H9 (cell line): ENCODE measurements around the gene MVD. TPM values are rescaled to one million over a fixed set of nuclear protein-coding genes. Genes with fewer than 3 reads are reported as not detected.

Experiments
- DNase-seq: peaks from one replicate; pipeline ENCODE4 v3.0.0-alpha.2; 2017
- H2AFZ ChIP-seq: one replicate; pipeline ENCODE4 v1.6.1; 2013; ENCODE audit warnings: mild to moderate bottlenecking, low read length, control low read depth, moderate library complexity
- H2AK5ac ChIP-seq: 2 replicates; pipeline ENCODE4 v1.6.1; 2013; ENCODE audit warnings: low read length, control low read depth, mixed read lengths; ENCODE audit not compliant: insufficient read length
- H2BK120ac ChIP-seq: one replicate; pipeline ENCODE4 v1.6.1; 2013; ENCODE audit warnings: low read depth, mild to moderate bottlenecking, low read length, control low read depth, inconsistent platforms; ENCODE audit not compliant: poor library complexity, severe bottlenecking
- H2BK12ac ChIP-seq: 2 replicates; pipeline ENCODE4 v1.6.1; 2013; ENCODE audit warnings: low read length, control low read depth, mixed read lengths, low read depth; ENCODE audit not compliant: insufficient read length
- H2BK15ac ChIP-seq: 2 replicates; pipeline ENCODE4 v1.6.1; 2013; ENCODE audit warnings: low read depth, low read length, control low read depth
- H2BK20ac ChIP-seq: one replicate; pipeline ENCODE4 v1.6.1; 2013; ENCODE audit warnings: low read depth, mild to moderate bottlenecking, low read length, control low read depth, inconsistent platforms; ENCODE audit not compliant: poor library complexity, severe bottlenecking
- H2BK5ac ChIP-seq: 2 replicates; pipeline ENCODE4 v1.6.1; 2013; ENCODE audit warnings: low read length, control low read depth, mixed read lengths; ENCODE audit not compliant: insufficient read length
- H3K14ac ChIP-seq: 2 replicates; pipeline ENCODE4 v1.6.1; 2013; ENCODE audit warnings: low read length, control low read depth; ENCODE audit not compliant: insufficient read depth
- H3K18ac ChIP-seq: 2 replicates; pipeline ENCODE4 v1.6.1; 2013; ENCODE audit warnings: low read depth, mild to moderate bottlenecking, mixed read lengths, low read length, control low read depth; ENCODE audit not compliant: insufficient read length
- H3K23ac ChIP-seq: 2 replicates; pipeline ENCODE4 v1.6.1; 2013; ENCODE audit warnings: low read length, control low read depth, mixed read lengths, low read depth; ENCODE audit not compliant: insufficient read length
- H3K23me2 ChIP-seq: 2 replicates; pipeline ENCODE4 v1.6.1; 2013; ENCODE audit warnings: low read depth, mild to moderate bottlenecking, mixed read lengths, low read length, control low read depth; ENCODE audit not compliant: insufficient read length, poor library complexity, severe bottlenecking
- H3K27ac ChIP-seq: 2 replicates; pipeline ENCODE4 v1.5.1; 2013; ENCODE audit warnings: low read length, control low read depth, mixed read lengths, low read depth; ENCODE audit not compliant: insufficient read length
- H3K27me3 ChIP-seq: 2 replicates; pipeline ENCODE4 v1.6.1; 2013; ENCODE audit warnings: low read length, control low read depth, inconsistent platforms; ENCODE audit not compliant: insufficient read depth
- H3K4ac ChIP-seq: 2 replicates; pipeline ENCODE4 v1.6.1; 2013; ENCODE audit warnings: low read depth, mild to moderate bottlenecking, control low read depth, inconsistent platforms, low read length, moderate library complexity
- H3K4me1 ChIP-seq: 2 replicates; pipeline ENCODE4 v1.6.1; 2013; ENCODE audit warnings: low read length, control low read depth, inconsistent platforms; ENCODE audit not compliant: insufficient read depth
- H3K4me2 ChIP-seq: 2 replicates; pipeline ENCODE4 v1.6.1; 2013; ENCODE audit warnings: low read length, control low read depth, mixed read lengths; ENCODE audit not compliant: insufficient read length, insufficient read depth
- H3K56ac ChIP-seq: 2 replicates; pipeline ENCODE4 v1.6.1; 2013; ENCODE audit warnings: low read depth, mild to moderate bottlenecking, mixed read lengths, low read length, control low read depth; ENCODE audit not compliant: insufficient read length
- H3K79me1 ChIP-seq: 2 replicates; pipeline ENCODE4 v1.6.1; 2013; ENCODE audit warnings: low read depth, mild to moderate bottlenecking, moderate library complexity, low read length, control low read depth, inconsistent platforms; ENCODE audit not compliant: insufficient read depth, poor library complexity, severe bottlenecking
- H3K79me2 ChIP-seq: 2 replicates; pipeline ENCODE4 v1.6.1; 2013; ENCODE audit warnings: low read length, control low read depth, inconsistent platforms; ENCODE audit not compliant: insufficient read depth
- H3K9ac ChIP-seq: 2 replicates; pipeline ENCODE4 v1.6.1; 2013; ENCODE audit warnings: low read length, control low read depth, mixed read lengths; ENCODE audit not compliant: insufficient read length; ENCODE audit errors: extremely low read depth
- H3K9me3 ChIP-seq: one replicate; pipeline ENCODE4 v1.6.1; 2013; ENCODE audit warnings: low read depth, low read length, inconsistent platforms; ENCODE audit not compliant: control insufficient read depth
- H3T11ph ChIP-seq: one replicate; pipeline ENCODE4 v1.6.1; 2013; ENCODE audit warnings: mild to moderate bottlenecking, low read length, control low read depth, inconsistent platforms
- H4K20me1 ChIP-seq: one replicate; pipeline ENCODE4 v1.6.1; 2013; ENCODE audit not compliant: control insufficient read depth, insufficient read length, insufficient read depth
- H4K5ac ChIP-seq: 2 replicates; pipeline ENCODE4 v1.6.1; 2013; ENCODE audit warnings: low read depth, mild to moderate bottlenecking, mixed read lengths, low read length, control low read depth; ENCODE audit not compliant: insufficient read length
- H4K8ac ChIP-seq: replicated peaks from 2 replicates; pipeline ENCODE4 v1.6.1; 2013; ENCODE audit warnings: low read length, control low read depth, mixed read lengths, low read depth; ENCODE audit not compliant: insufficient read length
- H4K91ac ChIP-seq: 2 replicates; pipeline ENCODE4 v1.6.1; 2013; ENCODE audit warnings: low read depth, mild to moderate bottlenecking, moderate library complexity, mixed read lengths, low read length, control low read depth; ENCODE audit not compliant: insufficient read length
- H3K27ac Mint-ChIP-seq, 3 experiments: 2 replicates in 2 of 3; 3 replicates in 1 of 3; pipeline ENCODE4 v1.8.0; 2020 to 2021; ENCODE audit warnings: mixed read lengths in 3 of 3, mild to moderate bottlenecking in 1 of 3, moderate library complexity in 1 of 3
- H3K27me3 Mint-ChIP-seq: 2 replicates; pipeline ENCODE4 v1.8.0; 2021; ENCODE audit warnings: low read depth, mild to moderate bottlenecking, moderate library complexity, mixed read lengths
- H3K36me3 Mint-ChIP-seq, 3 experiments: 2 replicates in 2 of 3; 3 replicates in 1 of 3; pipeline ENCODE4 v1.8.0; 2020 to 2021; ENCODE audit warnings: low read depth in 3 of 3, mixed read lengths in 3 of 3; ENCODE audit not compliant: insufficient read depth in 1 of 3
- H3K4me1 Mint-ChIP-seq, 2 experiments: 2 replicates each; pipeline ENCODE4 v1.8.0; 2020; ENCODE audit warnings: mixed read lengths in 2 of 2
- H3K4me3 Mint-ChIP-seq, 2 experiments: 2 replicates in 1 of 2; 3 replicates in 1 of 2; pipeline ENCODE4 v1.8.0; 2020 to 2021; ENCODE audit warnings: mild to moderate bottlenecking in 2 of 2, mixed read lengths in 2 of 2, moderate library complexity in 1 of 2
- H3K9me3 Mint-ChIP-seq, 2 experiments: 2 replicates in 1 of 2; 3 replicates in 1 of 2; pipeline ENCODE4 v1.8.0; 2020; ENCODE audit warnings: mild to moderate bottlenecking in 2 of 2, mixed read lengths in 2 of 2, moderate library complexity in 1 of 2
- CTCF ChIP-seq: fragments of 200-600 bp; sonication (generic); conservative IDR thresholded peaks from 3 replicates; pipeline ENCODE4 v1.8.0; 2021; ENCODE audit warnings: antibody characterized with exemption, mild to moderate bottlenecking
- WGBS: extraction: QIAGEN DNeasy Blood & Tissue Kit; methylation state at CpG from one replicate; pipeline ENCODE4 v1.1.7; 2013; ENCODE audit warnings: missing lambda C conversion rate, low lambda C conversion rate, mixed read lengths; ENCODE audit not compliant: insufficient read length; ENCODE audit errors: extremely low coverage; 5-methylcytosine and 5-hydroxymethylcytosine counted together
- total RNA-seq: library from RNA; stranded (reverse); gene quantifications from 2 replicates; pipeline ENCODE4 v1.2.1, GENCODE V29; 2021

Gene MVD
- total RNA-seq, 1 experiment from 2014 or later, result 53.2 TPM

GRCh38 chr16:88659160-88659559, 3.7 kb downstream of the MVD start:
- peaks cover 11% of the 10 kb centered on the region for H3K23me2 ChIP-seq
- H4K20me1 ChIP-seq, result no peaks in the 10 kb centered on the region
- no peak overlapping the region for H2AFZ ChIP-seq
- H3K4me2 ChIP-seq, result no peak overlapping the region
- H3K18ac ChIP-seq, result no peak overlapping the region
- Mint-ChIP-seq H3K9me3 (no peaks in the 10 kb centered on the region), H3K4me3 (no peak overlapping the region), H3K36me3 (peaks cover 9 to 26% (median 24%) of the 10 kb centered on the region in 3 experiments), H3K27me3 (no peaks in the 10 kb centered on the region; the same call in 1 of the 2 replicates), H3K27ac (peak overlapping the region in 2 of 3 experiments; percentile 21 to 79; a peak in 4 of 7 replicates), H3K4me1 (peaks cover 11 to 18% of the 10 kb centered on the region in 2 experiments)
- no peak overlapping the region for H3K27ac ChIP-seq
- H3K9ac ChIP-seq, result no peak overlapping the region
- WGBS, result no CpG with 5 or more reads among the region's 25 CpGs
- no peak overlapping the region; the same call in 1 of the 2 replicates for H3K14ac ChIP-seq
- H3K9me3 ChIP-seq, result no peaks in the 10 kb centered on the region
- no peak overlapping the region for H4K8ac ChIP-seq
- peaks cover 3% of the 10 kb centered on the region; the same call in 1 of the 2 replicates for H3K4me1 ChIP-seq
- H2BK120ac ChIP-seq, result no peak overlapping the region
- H2BK5ac ChIP-seq, result no peak overlapping the region
- no peak overlapping the region for H4K5ac ChIP-seq
- H3T11ph ChIP-seq, result no peak overlapping the region
- H3K79me2 ChIP-seq, result peaks cover 22% of the 10 kb centered on the region; the same call in 1 of the 2 replicates
- no peak overlapping the region for H3K4ac ChIP-seq
- no peak overlapping the region for H2BK20ac ChIP-seq
- no peak overlapping the region for H2BK15ac ChIP-seq
- H4K91ac ChIP-seq, result no peak overlapping the region
- H3K27me3 ChIP-seq, result no peaks in the 10 kb centered on the region
- no peak for DNase-seq
- no peak overlapping the region for H2AK5ac ChIP-seq
- no peak overlapping the region for H3K23ac ChIP-seq
- no peak overlapping the region for H3K56ac ChIP-seq
- H3K79me1 ChIP-seq, result peaks cover 3% of the 10 kb centered on the region
- no peak overlapping the region for H2BK12ac ChIP-seq
- no peak for TF ChIP-seq CTCF
